PFSK-1 (cell line): ENCODE measurements around the gene ETV5.

Experiments used
- POLR2AphosphoS5 ChIP-seq: IDR thresholded peaks from 2 replicates; pipeline ENCODE4 v1.6.1; 2012; ENCODE audit warnings: low read depth, mild to moderate bottlenecking, control low read depth, low read length, moderate library complexity
- REST ChIP-seq, 2 experiments: IDR thresholded peaks; 2 replicates each; pipeline versions ENCODE4 v1.6.1 to v1.8.0; 2011 to 2012; ENCODE audit warnings: low read depth in 2 of 2, low read length in 2 of 2, control low read depth in 1 of 2, inconsistent platforms in 1 of 2, mild to moderate bottlenecking in 1 of 2, moderate library complexity in 1 of 2; ENCODE audit not compliant: insufficient read depth in 1 of 2
- TAF1 ChIP-seq: IDR thresholded peaks from 2 replicates; pipeline ENCODE4 v1.6.1; 2012; ENCODE audit warnings: low read length, control low read depth, borderline replicate concordance; ENCODE audit not compliant: insufficient read depth

- no peak for TF ChIP-seq REST (IDR thresholded peaks at IDR 0.05; ENCODE audit: insufficient read depth in 1 of 2, low read depth in 2 of 2, low read length in 2 of 2)
- 0 out of 2 replicates have a peak, but pooled peaks have one; percentile 21 for TF ChIP-seq POLR2AphosphoS5
- TF ChIP-seq TAF1, result no peak
Measured at GRCh38 chr3:186077466-186077865, 31.4 kb downstream of the ETV5 start.
